SK-N-SH (cell line): Measurements from ENCODE around the gene TMTC2.

ENCODE experiments used
- ELF1 ChIP-seq: IDR thresholded peaks from 2 replicates; pipeline ENCODE4 v1.4.0; 2012
- EP300 ChIP-seq, 2 experiments: IDR thresholded peaks; 2 replicates each; pipeline versions ENCODE4 v1.4.0 to v1.6.1; 2012; ENCODE audit warnings: borderline replicate concordance in 1 of 2, low read depth in 1 of 2, low read length in 1 of 2
- JUND ChIP-seq: IDR thresholded peaks from 2 replicates; pipeline ENCODE4 v1.4.0; 2012
- NFIC ChIP-seq: IDR thresholded peaks from 2 replicates; pipeline ENCODE4 v1.4.0; 2012; ENCODE audit warnings: borderline replicate concordance
- POLR2AphosphoS5 ChIP-seq: IDR thresholded peaks from 2 replicates; pipeline ENCODE4 v1.6.1; 2012; ENCODE audit warnings: low read depth, low read length
- RAD21 ChIP-seq: IDR thresholded peaks from 2 replicates; pipeline ENCODE4 v1.6.1; 2012; ENCODE audit warnings: mild to moderate bottlenecking, low read length
- SIN3A ChIP-seq: IDR thresholded peaks from 2 replicates; pipeline ENCODE4 v1.6.1; 2012; ENCODE audit warnings: low read depth, mild to moderate bottlenecking, low read length, moderate library complexity, borderline replicate concordance
- TAF1 ChIP-seq: IDR thresholded peaks from 2 replicates; pipeline ENCODE4 v1.6.1; 2012; ENCODE audit warnings: low read depth, mild to moderate bottlenecking, low read length, moderate library complexity, borderline replicate concordance
- TF ChIP-seq, protein P1 (sequence below): fragments of 200-600 bp; sonication (generic); IDR thresholded peaks from 2 replicates; pipeline ENCODE4 v1.6.1; 2017; ENCODE audit warnings: antibody characterized with exemption, mild to moderate bottlenecking, moderate library complexity

GRCh38 chr12:83036847-83037246 lies 350.1 kb downstream of the TMTC2 start:
- TF ChIP-seq JUND (no peak), POLR2AphosphoS5 (no peak), TAF1 (no peak), SIN3A (no peak), RAD21 (no peak), EP300 (IDR thresholded peaks at IDR 0.05; ENCODE audit: borderline replicate concordance in 1 of 2, low read depth in 1 of 2, low read length in 1 of 2) (no peak), NFIC (no peak), ELF1 (no peak)
- TF ChIP-seq, protein P1, sequence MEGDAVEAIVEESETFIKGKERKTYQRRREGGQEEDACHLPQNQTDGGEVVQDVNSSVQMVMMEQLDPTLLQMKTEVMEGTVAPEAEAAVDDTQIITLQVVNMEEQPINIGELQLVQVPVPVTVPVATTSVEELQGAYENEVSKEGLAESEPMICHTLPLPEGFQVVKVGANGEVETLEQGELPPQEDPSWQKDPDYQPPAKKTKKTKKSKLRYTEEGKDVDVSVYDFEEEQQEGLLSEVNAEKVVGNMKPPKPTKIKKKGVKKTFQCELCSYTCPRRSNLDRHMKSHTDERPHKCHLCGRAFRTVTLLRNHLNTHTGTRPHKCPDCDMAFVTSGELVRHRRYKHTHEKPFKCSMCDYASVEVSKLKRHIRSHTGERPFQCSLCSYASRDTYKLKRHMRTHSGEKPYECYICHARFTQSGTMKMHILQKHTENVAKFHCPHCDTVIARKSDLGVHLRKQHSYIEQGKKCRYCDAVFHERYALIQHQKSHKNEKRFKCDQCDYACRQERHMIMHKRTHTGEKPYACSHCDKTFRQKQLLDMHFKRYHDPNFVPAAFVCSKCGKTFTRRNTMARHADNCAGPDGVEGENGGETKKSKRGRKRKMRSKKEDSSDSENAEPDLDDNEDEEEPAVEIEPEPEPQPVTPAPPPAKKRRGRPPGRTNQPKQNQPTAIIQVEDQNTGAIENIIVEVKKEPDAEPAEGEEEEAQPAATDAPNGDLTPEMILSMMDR, result no peak
